Measurements from ENCODE around the gene SCAMP4. TPM values are rescaled to one million over a fixed set of nuclear protein-coding genes. Genes with fewer than 3 reads are reported as not detected.

SCAMP4 gene
- total and polyA plus RNA-seq, 9 of the 15 experiments (the other 6 are each of a cell fraction or from before 2014, with no cell fraction given), result 0.81 to 45.9 (median 12.8) TPM

- TF ChIP-seq PBX2 (CRISPR knock-in tag; IDR thresholded peaks at IDR 0.05; ENCODE audit: low read depth) (no peak), PBX2 (tag; conservative IDR thresholded peaks at IDR 0.05; ENCODE audit: low read depth) (no peak), ZSCAN29 (IDR thresholded peaks at IDR 0.05) (no peak), SMARCE1 (IDR thresholded peaks at IDR 0.05) (no peak), RBM34 (IDR thresholded peaks at IDR 0.05; ENCODE audit: borderline replicate concordance, insufficient read depth, low read length) (no peak), KDM2B (CRISPR knock-in tag; IDR thresholded peaks at IDR 0.05) (no peak), ZNF23 (CRISPR knock-in tag; IDR thresholded peaks at IDR 0.05) (0 out of 2 replicates have a peak, but pooled peaks have one; percentile 27), DPF2 (IDR thresholded peaks at IDR 0.05) (no peak; the same call in 1 of the 2 replicates), ZNF57 (CRISPR knock-in tag; IDR thresholded peaks at IDR 0.05) (no peak), PYGO2 (tag; IDR thresholded peaks at IDR 0.05) (no peak), ZNF830 (CRISPR knock-in tag; IDR thresholded peaks at IDR 0.05) (no peak), SRF (CRISPR knock-in tag; IDR thresholded peaks at IDR 0.05) (0 out of 4 replicates have a peak, but pooled peaks of 1 of the 2 experiments have one; percentile 28), HINFP (tag; conservative IDR thresholded peaks at IDR 0.05; ENCODE audit: low read depth) (no peak), TEAD1 (CRISPR knock-in tag; IDR thresholded peaks at IDR 0.05) (peak in 1 of 2 experiments; percentile 56; a peak in 1 of 4 replicates), HIVEP1 (CRISPR knock-in tag; IDR thresholded peaks at IDR 0.05) (no peak)
- TF ChIP-seq, protein P1, sequence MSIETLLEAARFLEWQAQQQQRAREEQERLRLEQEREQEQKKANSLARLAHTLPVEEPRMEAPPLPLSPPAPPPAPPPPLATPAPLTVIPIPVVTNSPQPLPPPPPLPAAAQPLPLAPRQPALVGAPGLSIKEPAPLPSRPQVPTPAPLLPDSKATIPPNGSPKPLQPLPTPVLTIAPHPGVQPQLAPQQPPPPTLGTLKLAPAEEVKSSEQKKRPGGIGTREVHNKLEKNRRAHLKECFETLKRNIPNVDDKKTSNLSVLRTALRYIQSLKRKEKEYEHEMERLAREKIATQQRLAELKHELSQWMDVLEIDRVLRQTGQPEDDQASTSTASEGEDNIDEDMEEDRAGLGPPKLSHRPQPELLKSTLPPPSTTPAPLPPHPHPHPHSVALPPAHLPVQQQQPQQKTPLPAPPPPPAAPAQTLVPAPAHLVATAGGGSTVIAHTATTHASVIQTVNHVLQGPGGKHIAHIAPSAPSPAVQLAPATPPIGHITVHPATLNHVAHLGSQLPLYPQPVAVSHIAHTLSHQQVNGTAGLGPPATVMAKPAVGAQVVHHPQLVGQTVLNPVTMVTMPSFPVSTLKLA (conservative IDR thresholded peaks at IDR 0.05), result peak; percentile 43 to 81; a peak in 3 of 4 replicates
- TF ChIP-seq, protein P2, sequence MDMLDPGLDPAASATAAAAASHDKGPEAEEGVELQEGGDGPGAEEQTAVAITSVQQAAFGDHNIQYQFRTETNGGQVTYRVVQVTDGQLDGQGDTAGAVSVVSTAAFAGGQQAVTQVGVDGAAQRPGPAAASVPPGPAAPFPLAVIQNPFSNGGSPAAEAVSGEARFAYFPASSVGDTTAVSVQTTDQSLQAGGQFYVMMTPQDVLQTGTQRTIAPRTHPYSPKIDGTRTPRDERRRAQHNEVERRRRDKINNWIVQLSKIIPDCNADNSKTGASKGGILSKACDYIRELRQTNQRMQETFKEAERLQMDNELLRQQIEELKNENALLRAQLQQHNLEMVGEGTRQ (CRISPR knock-in tag; IDR thresholded peaks at IDR 0.05), result peak; percentile 97
- TF ChIP-seq, protein P3, sequence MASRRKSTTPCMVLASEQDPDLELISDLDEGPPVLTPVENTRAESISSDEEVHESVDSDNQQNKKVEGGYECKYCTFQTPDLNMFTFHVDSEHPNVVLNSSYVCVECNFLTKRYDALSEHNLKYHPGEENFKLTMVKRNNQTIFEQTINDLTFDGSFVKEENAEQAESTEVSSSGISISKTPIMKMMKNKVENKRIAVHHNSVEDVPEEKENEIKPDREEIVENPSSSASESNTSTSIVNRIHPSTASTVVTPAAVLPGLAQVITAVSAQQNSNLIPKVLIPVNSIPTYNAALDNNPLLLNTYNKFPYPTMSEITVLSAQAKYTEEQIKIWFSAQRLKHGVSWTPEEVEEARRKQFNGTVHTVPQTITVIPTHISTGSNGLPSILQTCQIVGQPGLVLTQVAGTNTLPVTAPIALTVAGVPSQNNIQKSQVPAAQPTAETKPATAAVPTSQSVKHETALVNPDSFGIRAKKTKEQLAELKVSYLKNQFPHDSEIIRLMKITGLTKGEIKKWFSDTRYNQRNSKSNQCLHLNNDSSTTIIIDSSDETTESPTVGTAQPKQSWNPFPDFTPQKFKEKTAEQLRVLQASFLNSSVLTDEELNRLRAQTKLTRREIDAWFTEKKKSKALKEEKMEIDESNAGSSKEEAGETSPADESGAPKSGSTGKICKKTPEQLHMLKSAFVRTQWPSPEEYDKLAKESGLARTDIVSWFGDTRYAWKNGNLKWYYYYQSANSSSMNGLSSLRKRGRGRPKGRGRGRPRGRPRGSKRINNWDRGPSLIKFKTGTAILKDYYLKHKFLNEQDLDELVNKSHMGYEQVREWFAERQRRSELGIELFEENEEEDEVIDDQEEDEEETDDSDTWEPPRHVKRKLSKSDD (conservative IDR thresholded peaks at IDR 0.05; ENCODE audit: low read length), result no peak
Observed at GRCh38 chr19:1905110-1905862, at the start of gene SCAMP4, which contains the start of gene ADAT3 (continued).

Data from K562 (cell line).